ENCODE results near the gene MRPL41.
"Not testable (repeated sequence)": the region's sequence is repeated elsewhere in the genome, so short reads cannot be mapped to it uniquely, and the experiment has no call there.

DNA sequence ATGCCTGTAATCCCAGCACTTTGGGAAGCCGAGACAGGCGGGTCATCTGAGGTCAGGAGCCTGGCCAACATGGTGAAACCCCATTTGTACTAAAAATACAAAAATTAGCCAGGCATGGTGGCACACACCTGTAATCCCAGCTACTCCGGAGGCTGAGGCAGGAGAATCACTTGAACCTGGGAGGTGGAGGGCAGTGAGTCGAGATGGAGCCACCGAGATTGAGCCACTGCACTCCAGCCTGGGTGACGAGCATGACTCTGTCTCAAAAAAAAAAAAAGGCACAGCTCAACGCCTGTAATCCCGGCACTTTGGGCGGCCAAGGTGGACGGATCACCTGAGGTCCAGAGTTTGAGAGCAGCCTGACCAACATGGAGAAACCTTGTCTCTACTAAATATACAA lies 2.0 kb downstream of the MRPL41 start:
- not testable (repeated sequence) for TF ChIP-seq POLR2A, POLR2AphosphoS5 (IDR thresholded peaks at IDR 0.05; ENCODE audit: low read depth, low read length)
